Osteoblast (primary cell): Measurements from ENCODE around the gene TPD52L2. TPM values are rescaled to one million over a fixed set of nuclear protein-coding genes. Genes with fewer than 3 reads are reported as not detected.

Experiments
- DNase-seq: peaks from one replicate; pipeline ENCODE4 v3.0.0; 2011; ENCODE audit warnings: low spot score, mixed read lengths; ENCODE audit not compliant: insufficient read length; ENCODE audit errors: missing footprints
- H2AFZ ChIP-seq: 2 replicates; pipeline ENCODE4 v1.6.0; 2011; ENCODE audit warnings: mild to moderate bottlenecking, low read length
- H3K27ac ChIP-seq: 2 replicates; pipeline ENCODE4 v1.5.1; 2011; ENCODE audit warnings: mild to moderate bottlenecking, low read depth, low read length, moderate library complexity
- H3K27me3 ChIP-seq: 2 replicates; pipeline ENCODE4 v1.6.0; 2012; ENCODE audit warnings: mild to moderate bottlenecking, control low read depth, inconsistent platforms, low read length, moderate library complexity; ENCODE audit not compliant: insufficient read depth
- H3K36me3 ChIP-seq: 2 replicates; pipeline ENCODE4 v1.5.1; 2011; ENCODE audit warnings: mild to moderate bottlenecking, low read length, control low read depth, moderate library complexity; ENCODE audit not compliant: insufficient read depth
- H3K4me1 ChIP-seq: 2 replicates; pipeline ENCODE4 v1.5.1; 2011; ENCODE audit warnings: mild to moderate bottlenecking, low read length, control low read depth, moderate library complexity; ENCODE audit not compliant: insufficient read depth
- H3K4me2 ChIP-seq: 2 replicates; pipeline ENCODE4 v1.6.0; 2011; ENCODE audit warnings: mild to moderate bottlenecking, low read length; ENCODE audit not compliant: insufficient read depth
- H3K4me3 ChIP-seq: fragments of 200-600 bp; sonication (generic); 3 replicates; pipeline ENCODE4 v1.5.1; 2012; ENCODE audit warnings: mild to moderate bottlenecking, low read length, inconsistent platforms; ENCODE audit not compliant: insufficient read depth
- H3K79me2 ChIP-seq: 2 replicates; pipeline ENCODE4 v1.6.0; 2012; ENCODE audit warnings: mild to moderate bottlenecking, low read length, control low read depth, inconsistent platforms; ENCODE audit not compliant: insufficient read depth
- H3K9me3 ChIP-seq: 2 replicates; pipeline ENCODE4 v1.5.1; 2011; ENCODE audit warnings: low read depth, low read length, control low read depth
- H4K20me1 ChIP-seq: 2 replicates; pipeline ENCODE4 v1.6.0; 2012; ENCODE audit warnings: mild to moderate bottlenecking, low read length, control low read depth; ENCODE audit not compliant: insufficient read depth
- CTCF ChIP-seq: IDR thresholded peaks from 2 replicates; pipeline ENCODE4 v1.5.1; 2011; ENCODE audit warnings: mild to moderate bottlenecking, low read depth, low read length, moderate library complexity; ENCODE audit errors: extremely low read depth
- total RNA-seq: library from RNA; depleted of rRNA; stranded (reverse); fragments of >200 nt; gene quantifications from 2 replicates; pipeline ENCODE4 v1.2.3, GENCODE V29; 2012

TPD52L2 gene
- total RNA-seq, 1 donor, result 115 TPM

- Histone ChIP-seq H3K79me2 (peaks cover 9% of the 10 kb centered on the region), H3K9me3 (no peaks in the 10 kb centered on the region), H2AFZ (no peak overlapping the region), H3K36me3 (peaks cover 6% of the 10 kb centered on the region), H3K27me3 (peaks cover 19% of the 10 kb centered on the region), H3K4me1 (peaks cover 15% of the 10 kb centered on the region), H3K27ac (no peak overlapping the region), H4K20me1 (peaks cover 15% of the 10 kb centered on the region), H3K4me3 (no peak overlapping the region), H3K4me2 (no peak overlapping the region)
- TF ChIP-seq CTCF, result no peak
- peak; percentile 87 for DNase-seq
Observed at GRCh38 chr20:63857764-63858392, 7.2 kb upstream of the TPD52L2 start.

GRCh38 chr20:63858393-63859165, 6.5 kb upstream of the TPD52L2 start:
- Histone ChIP-seq H3K4me1 (peaks cover 18% of the 10 kb centered on the region), H3K27me3 (peaks cover 19% of the 10 kb centered on the region), H3K36me3 (peaks cover 6% of the 10 kb centered on the region), H3K79me2 (peaks cover 16% of the 10 kb centered on the region), H3K4me2 (peak overlapping the region; percentile 15), H3K27ac (no peak overlapping the region), H3K4me3 (no peak overlapping the region), H4K20me1 (peaks cover 15% of the 10 kb centered on the region), H3K9me3 (no peaks in the 10 kb centered on the region), H2AFZ (no peak overlapping the region)
- TF ChIP-seq CTCF, result peak; percentile 30
- DNase-seq, result peak; percentile 94

- peak; percentile 76 for DNase-seq
- peaks cover 22% of the 10 kb centered on the region for H3K79me2 ChIP-seq
- no peak overlapping the region for H3K27ac ChIP-seq
- no peak for TF ChIP-seq CTCF
- peaks cover 19% of the 10 kb centered on the region for H3K27me3 ChIP-seq
- H3K4me2 ChIP-seq, result peak overlapping the region; percentile 15
- H4K20me1 ChIP-seq, result peaks cover 15% of the 10 kb centered on the region
- peaks cover 24% of the 10 kb centered on the region for H3K4me1 ChIP-seq
- H3K36me3 ChIP-seq, result peaks cover 6% of the 10 kb centered on the region
- no peak overlapping the region for H3K4me3 ChIP-seq
- no peak overlapping the region for H2AFZ ChIP-seq
- no peaks in the 10 kb centered on the region for H3K9me3 ChIP-seq
Observed at GRCh38 chr20:63859166-63859699, 5.8 kb upstream of the TPD52L2 start.
